GM18526 (cell line): ENCODE measurements around the gene TDP2.

Experiments used
- POLR2A ChIP-seq: IDR thresholded peaks from 3 replicates; pipeline ENCODE4 v1.6.1; 2011; ENCODE audit not compliant: insufficient read length; ENCODE audit errors: extremely low read depth

Gene TDP2

GRCh38 chr6:24658573-24659560 lies 7.8 kb downstream of the TDP2 start:
- TF ChIP-seq POLR2A, result no peak

- TF ChIP-seq POLR2A, result no peak
These were observed 11.5 kb downstream of the TDP2 start for GRCh38 chr6:24655215-24655614.

GRCh38 chr6:24650365-24650764 lies 16.3 kb downstream of the TDP2 start:
- TF ChIP-seq POLR2A, result no peak

- no peak for TF ChIP-seq POLR2A
These were observed 17.0 kb downstream of the TDP2 start for GRCh38 chr6:24649691-24650090.

- no peak for TF ChIP-seq POLR2A
These were observed 18.4 kb downstream of the TDP2 start for GRCh38 chr6:24648276-24648675.

- no peak for TF ChIP-seq POLR2A
These were observed 19.9 kb downstream of the TDP2 start for GRCh38 chr6:24646771-24647170.

- no peak for TF ChIP-seq POLR2A
These were observed 22.3 kb downstream of the TDP2 start for GRCh38 chr6:24644377-24644776.

- no peak for TF ChIP-seq POLR2A
These were observed 22.8 kb downstream of the TDP2 start for GRCh38 chr6:24643920-24644319.

GRCh38 chr6:24642061-24642460 lies 24.6 kb downstream of the TDP2 start:
- TF ChIP-seq POLR2A, result no peak

- no peak for TF ChIP-seq POLR2A
These were observed 26.5 kb downstream of the TDP2 start for GRCh38 chr6:24640166-24640565.

- no peak for TF ChIP-seq POLR2A
These were observed 30.0 kb downstream of the TDP2 start for GRCh38 chr6:24636681-24637080.

- no peak for TF ChIP-seq POLR2A
These were observed 34.1 kb downstream of the TDP2 start for GRCh38 chr6:24632573-24632972.

GRCh38 chr6:24631671-24632070 lies 35.0 kb downstream of the TDP2 start:
- no peak for TF ChIP-seq POLR2A

- no peak for TF ChIP-seq POLR2A
These were observed 35.7 kb downstream of the TDP2 start for GRCh38 chr6:24630856-24631505.

- no peak for TF ChIP-seq POLR2A
These were observed 44.9 kb downstream of the TDP2 start for GRCh38 chr6:24621626-24622289.

- no peak for TF ChIP-seq POLR2A
These were observed 46.1 kb downstream of the TDP2 start for GRCh38 chr6:24620637-24621036.
